ENCODE data around the gene TXNRD1. TPM values are rescaled to one million over a fixed set of nuclear protein-coding genes. Genes with fewer than 3 reads are reported as not detected.

TXNRD1 gene
- total and polyA plus RNA-seq, 4 donors: 48.3 to 81.6 (median 65.4) TPM

DNA sequence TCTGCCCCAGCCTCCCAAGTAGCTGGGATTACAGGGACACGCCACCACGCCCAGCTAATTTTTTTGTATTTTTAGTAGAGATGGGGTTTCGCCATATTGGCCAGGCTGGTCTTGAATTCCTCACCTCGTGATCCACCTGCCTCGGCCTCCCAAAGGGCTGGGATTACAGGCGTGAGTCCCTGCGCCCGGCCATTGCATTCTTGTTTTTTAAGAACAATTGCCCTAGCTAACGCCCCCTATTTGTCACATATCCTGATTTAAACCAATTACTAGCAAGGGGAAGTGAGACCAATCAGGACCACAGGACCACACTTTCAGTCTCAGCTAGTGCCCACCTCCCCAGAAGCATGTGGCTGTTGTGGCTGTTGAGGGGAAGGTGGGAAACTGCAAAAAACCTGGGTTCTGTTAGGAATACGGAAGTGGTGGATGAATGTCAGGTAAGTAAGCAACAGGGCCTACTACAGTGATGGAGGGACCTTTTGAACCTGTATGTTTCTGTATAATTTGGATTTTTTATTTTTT, 39.8 kb upstream of the TXNRD1 start:
- Histone ChIP-seq H3K9me3 (ENCODE audit: control insufficient read depth, insufficient read depth, low read length) (no peaks in the 10 kb centered on the region), H3K27ac (ENCODE audit: low read depth, low read length) (no peak overlapping the region), H3K27me3 (ENCODE audit: control insufficient read depth, insufficient read depth, low read length) (no peaks in the 10 kb centered on the region), H3K4me3 (ENCODE audit: low read depth, low read length) (no peak overlapping the region), H3K36me3 (ENCODE audit: control insufficient read depth, insufficient read depth, low read length) (no peaks in the 10 kb centered on the region), H3K4me1 (ENCODE audit: control insufficient read depth, insufficient read depth, low read length) (peaks cover 6% of the 10 kb centered on the region)
- DNase-seq (ENCODE audit: low read depth in 4 of 6, low spot score in 6 of 6): no peak
- 85% methylated on average over 8 of the region's 10 CpGs for WGBS (ENCODE audit: insufficient coverage)

DNA sequence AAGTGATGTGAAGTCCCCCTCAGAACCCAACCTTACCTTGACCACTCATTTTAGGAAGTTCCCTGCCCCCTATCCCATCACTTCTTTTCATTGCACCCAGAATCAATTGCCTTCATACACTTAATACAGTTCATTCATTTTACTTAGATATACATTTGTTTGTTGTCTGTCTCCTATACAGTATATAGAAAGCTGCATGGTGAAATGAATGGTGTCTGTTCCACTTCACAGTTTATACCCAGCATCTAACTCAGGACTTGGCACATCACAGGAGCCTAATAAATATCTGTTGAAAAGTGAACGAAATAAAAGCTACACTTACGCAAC, 38.3 kb upstream of the TXNRD1 start:
- WGBS (ENCODE audit: insufficient coverage): no CpG with 5 or more reads among the region's 2 CpGs
- Histone ChIP-seq H3K4me3 (ENCODE audit: low read depth, low read length) (no peak overlapping the region), H3K27ac (ENCODE audit: low read depth, low read length) (no peak overlapping the region), H3K27me3 (ENCODE audit: control insufficient read depth, insufficient read depth, low read length) (no peaks in the 10 kb centered on the region), H3K9me3 (ENCODE audit: control insufficient read depth, insufficient read depth, low read length) (no peaks in the 10 kb centered on the region), H3K4me1 (ENCODE audit: control insufficient read depth, insufficient read depth, low read length) (peaks cover 6% of the 10 kb centered on the region), H3K36me3 (ENCODE audit: control insufficient read depth, insufficient read depth, low read length) (no peaks in the 10 kb centered on the region)
- no peak for DNase-seq (ENCODE audit: low read depth in 4 of 6, low spot score in 6 of 6)

DNA sequence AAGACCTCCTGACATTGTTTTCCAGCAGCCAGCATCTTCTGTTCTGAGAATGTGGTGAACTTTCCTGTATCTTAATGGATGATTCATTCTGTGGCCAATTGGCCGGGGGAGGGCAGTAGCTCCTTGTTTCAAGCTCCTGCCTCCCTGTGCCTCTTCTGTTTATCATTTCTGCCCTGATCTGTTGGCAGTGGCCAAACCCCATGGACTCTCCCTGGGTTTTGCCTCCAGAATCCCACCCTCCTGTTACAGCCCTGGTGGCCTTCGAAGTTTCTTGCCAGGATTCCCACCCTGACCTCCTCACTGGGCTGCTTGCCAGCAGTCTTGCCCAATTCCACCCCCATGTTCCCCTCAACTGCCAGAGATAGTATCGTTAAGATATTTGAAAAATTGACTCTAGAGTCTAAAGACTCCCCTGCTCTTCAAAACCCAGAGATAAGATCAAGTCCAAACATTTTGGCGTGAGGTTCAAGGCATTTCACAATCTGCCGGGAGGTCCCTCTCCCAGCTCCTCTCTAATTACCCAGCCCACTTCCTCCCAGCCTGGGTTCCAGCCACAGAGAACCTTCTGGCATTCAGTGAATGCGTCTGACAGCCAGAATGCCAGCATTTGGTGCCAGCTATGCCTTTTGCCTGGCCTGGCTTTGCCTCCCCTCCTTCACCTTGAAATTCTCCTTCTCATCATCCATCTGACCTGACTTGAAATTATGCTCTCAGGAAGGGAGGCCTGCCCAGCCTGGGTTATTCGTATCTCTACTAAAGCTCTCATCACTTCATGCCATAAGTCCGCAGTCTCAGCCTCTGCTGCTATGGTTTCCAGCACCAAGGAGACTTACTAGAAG, 37.7 kb upstream of the TXNRD1 start:
- peak in 1 of 6 donors; percentile 16 for DNase-seq (ENCODE audit: low read depth in 4 of 6, low spot score in 6 of 6)
- Histone ChIP-seq H3K27ac (ENCODE audit: low read depth, low read length) (no peak overlapping the region), H3K36me3 (ENCODE audit: control insufficient read depth, insufficient read depth, low read length) (no peaks in the 10 kb centered on the region), H3K9me3 (ENCODE audit: control insufficient read depth, insufficient read depth, low read length) (no peaks in the 10 kb centered on the region), H3K4me1 (ENCODE audit: control insufficient read depth, insufficient read depth, low read length) (peaks cover 6% of the 10 kb centered on the region), H3K27me3 (ENCODE audit: control insufficient read depth, insufficient read depth, low read length) (no peaks in the 10 kb centered on the region), H3K4me3 (ENCODE audit: low read depth, low read length) (no peak overlapping the region)
- WGBS (ENCODE audit: insufficient coverage): 76% methylated on average over 5 of the region's 8 CpGs

DNA sequence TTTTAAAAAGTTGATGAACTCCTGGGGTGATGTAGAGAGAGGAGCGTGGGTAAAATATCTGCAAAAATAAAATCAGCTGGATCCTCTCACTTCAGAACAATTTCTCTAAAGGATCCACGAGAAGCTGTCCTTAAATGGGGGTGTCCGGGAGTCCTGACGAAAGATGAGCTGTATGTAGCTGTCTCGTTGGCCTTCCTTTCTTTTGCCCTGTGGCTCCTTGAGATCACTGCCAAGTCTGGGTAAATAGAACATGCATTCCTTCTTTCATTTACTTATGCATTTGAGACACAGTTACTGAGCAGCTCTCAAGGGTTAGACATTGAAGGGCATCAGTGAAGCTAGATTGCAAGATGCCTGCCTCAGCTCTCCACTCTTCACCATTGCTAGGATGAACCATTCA, 35.2 kb upstream of the TXNRD1 start:
- Histone ChIP-seq H3K27me3 (ENCODE audit: control insufficient read depth, insufficient read depth, low read length) (no peaks in the 10 kb centered on the region), H3K9me3 (ENCODE audit: control insufficient read depth, insufficient read depth, low read length) (no peaks in the 10 kb centered on the region), H3K4me3 (ENCODE audit: low read depth, low read length) (no peak overlapping the region), H3K27ac (ENCODE audit: low read depth, low read length) (no peak overlapping the region), H3K4me1 (ENCODE audit: control insufficient read depth, insufficient read depth, low read length) (peaks cover 6% of the 10 kb centered on the region), H3K36me3 (ENCODE audit: control insufficient read depth, insufficient read depth, low read length) (no peaks in the 10 kb centered on the region)
- WGBS (ENCODE audit: insufficient coverage): no CpG with 5 or more reads among the region's 5 CpGs
- no peak for DNase-seq (ENCODE audit: low read depth in 4 of 6, low spot score in 6 of 6)

DNA sequence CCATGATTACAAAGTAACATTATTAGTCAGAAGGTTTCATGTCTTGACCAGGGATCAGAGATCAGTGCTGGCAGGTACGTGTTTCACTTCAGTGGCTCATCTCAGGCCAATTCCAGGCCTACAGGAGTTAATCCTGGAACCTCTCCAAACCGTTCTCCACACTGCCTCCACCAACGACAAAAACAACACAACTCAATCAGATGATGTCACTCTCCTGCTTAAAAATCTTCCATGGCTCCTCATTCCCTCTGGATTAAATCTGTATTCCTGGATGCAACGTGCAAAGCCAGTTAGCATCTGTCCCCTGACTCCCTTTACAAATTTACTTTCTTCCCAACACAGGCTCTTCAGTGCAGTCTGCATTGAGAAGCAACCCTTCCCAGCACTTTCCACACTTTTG, 34.3 kb upstream of the TXNRD1 start:
- DNase-seq (ENCODE audit: low read depth in 4 of 6, low spot score in 6 of 6): no peak
- H3K4me3 ChIP-seq (ENCODE audit: low read depth, low read length): no peak overlapping the region
- no peaks in the 10 kb centered on the region for H3K36me3 ChIP-seq (ENCODE audit: control insufficient read depth, insufficient read depth, low read length)
- no peaks in the 10 kb centered on the region for H3K9me3 ChIP-seq (ENCODE audit: control insufficient read depth, insufficient read depth, low read length)
- H3K27ac ChIP-seq (ENCODE audit: low read depth, low read length): no peak overlapping the region
- H3K27me3 ChIP-seq (ENCODE audit: control insufficient read depth, insufficient read depth, low read length): no peaks in the 10 kb centered on the region
- WGBS (ENCODE audit: insufficient coverage): 32% methylated on average over 4 of the region's 4 CpGs
- H3K4me1 ChIP-seq (ENCODE audit: control insufficient read depth, insufficient read depth, low read length): peaks cover 6% of the 10 kb centered on the region

DNA sequence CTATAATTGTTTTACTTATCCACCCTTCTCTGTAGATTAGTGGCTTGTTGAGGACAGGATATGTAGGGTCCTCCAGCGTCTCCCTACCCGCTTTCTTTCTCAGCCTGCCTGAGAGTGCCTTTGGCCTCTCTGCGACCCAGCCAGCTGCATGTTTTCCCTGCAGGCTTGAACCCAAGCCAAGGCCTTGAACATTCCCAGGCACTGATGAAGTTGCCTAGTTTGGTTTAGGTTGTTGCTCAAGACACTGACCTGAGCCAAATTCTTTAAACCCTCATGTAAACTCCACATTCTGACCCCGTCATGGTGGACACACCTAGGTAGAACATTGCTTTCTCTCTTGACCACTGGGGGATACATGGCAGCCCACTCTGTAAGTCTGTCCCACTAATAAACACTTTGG, 33.4 kb upstream of the TXNRD1 start:
- H3K36me3 ChIP-seq (ENCODE audit: control insufficient read depth, insufficient read depth, low read length): no peaks in the 10 kb centered on the region
- H3K4me3 ChIP-seq (ENCODE audit: low read depth, low read length): no peak overlapping the region
- DNase-seq (ENCODE audit: low read depth in 4 of 6, low spot score in 6 of 6): no peak
- H3K27me3 ChIP-seq (ENCODE audit: control insufficient read depth, insufficient read depth, low read length): no peaks in the 10 kb centered on the region
- H3K27ac ChIP-seq (ENCODE audit: low read depth, low read length): no peak overlapping the region
- H3K4me1 ChIP-seq (ENCODE audit: control insufficient read depth, insufficient read depth, low read length): peaks cover 6% of the 10 kb centered on the region
- no peaks in the 10 kb centered on the region for H3K9me3 ChIP-seq (ENCODE audit: control insufficient read depth, insufficient read depth, low read length)
- 100% methylated on average over 1 of the region's 4 CpGs for WGBS (ENCODE audit: insufficient coverage)

DNA sequence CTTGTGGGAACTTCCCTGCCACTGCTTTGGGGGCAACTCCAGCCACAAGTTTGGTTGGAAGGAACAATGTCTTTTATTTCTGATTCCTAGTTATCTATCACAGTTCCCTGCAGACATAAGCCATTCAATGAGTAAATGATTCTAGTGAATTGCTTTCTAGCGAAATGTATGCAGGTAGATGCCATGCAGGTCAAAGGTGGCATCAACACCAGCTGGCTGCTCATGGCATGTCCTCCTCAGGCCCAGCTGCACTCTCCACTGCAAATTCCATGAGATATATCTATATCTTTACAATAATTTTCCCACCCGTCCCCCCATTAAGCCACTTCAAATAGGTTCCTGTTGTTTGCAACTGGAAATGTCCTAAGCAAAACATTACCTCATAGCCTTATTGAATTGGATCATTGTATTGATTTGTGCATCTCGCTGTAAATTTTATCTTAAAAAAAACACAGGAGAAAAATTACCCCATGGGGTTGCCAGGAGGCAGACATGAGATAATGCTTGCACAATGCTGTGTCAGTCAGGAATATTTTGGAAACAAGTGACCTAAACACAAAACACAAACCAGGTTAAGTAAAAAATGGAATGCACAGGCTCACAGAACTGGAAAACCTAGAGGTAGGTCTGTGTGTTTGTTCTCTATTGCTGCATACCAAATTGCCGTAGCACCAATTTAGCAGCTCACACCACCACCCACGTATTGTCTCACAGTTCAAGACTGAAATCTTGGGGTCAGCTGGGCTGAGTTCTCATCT, 32.8 kb upstream of the TXNRD1 start:
- Histone ChIP-seq H3K27ac (ENCODE audit: low read depth, low read length) (no peak overlapping the region), H3K36me3 (ENCODE audit: control insufficient read depth, insufficient read depth, low read length) (no peaks in the 10 kb centered on the region), H3K4me1 (ENCODE audit: control insufficient read depth, insufficient read depth, low read length) (peaks cover 3% of the 10 kb centered on the region), H3K27me3 (ENCODE audit: control insufficient read depth, insufficient read depth, low read length) (no peaks in the 10 kb centered on the region), H3K4me3 (ENCODE audit: low read depth, low read length) (no peak overlapping the region), H3K9me3 (ENCODE audit: control insufficient read depth, insufficient read depth, low read length) (peaks cover 4% of the 10 kb centered on the region)
- DNase-seq (ENCODE audit: low read depth in 4 of 6, low spot score in 6 of 6): no peak
- 100% methylated on average over 1 of the region's 5 CpGs for WGBS (ENCODE audit: insufficient coverage)

DNA sequence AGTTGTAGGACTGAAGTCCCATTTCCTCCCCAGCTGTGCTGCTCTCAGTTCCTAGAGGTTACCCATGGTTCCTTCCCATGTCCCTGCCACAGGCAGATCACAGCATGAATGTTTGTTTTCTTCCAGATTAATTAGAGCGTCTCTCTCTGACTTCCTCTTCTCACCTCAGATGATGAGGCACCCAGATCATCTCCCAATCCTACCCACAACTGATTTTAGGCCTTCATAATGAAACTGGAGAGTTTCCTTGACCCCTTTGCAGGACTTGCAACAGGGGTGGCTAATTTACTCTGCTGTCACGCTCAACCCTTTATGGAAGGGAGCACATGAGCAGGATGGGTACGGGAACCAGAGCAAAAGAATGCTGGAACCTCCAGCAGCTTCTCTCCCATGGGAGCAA, 32.1 kb upstream of the TXNRD1 start:
- no peak for DNase-seq (ENCODE audit: low read depth in 4 of 6, low spot score in 6 of 6)
- Histone ChIP-seq H3K4me1 (ENCODE audit: control insufficient read depth, insufficient read depth, low read length) (no peaks in the 10 kb centered on the region), H3K27ac (ENCODE audit: low read depth, low read length) (no peak overlapping the region), H3K4me3 (ENCODE audit: low read depth, low read length) (no peak overlapping the region), H3K9me3 (ENCODE audit: control insufficient read depth, insufficient read depth, low read length) (peaks cover 5% of the 10 kb centered on the region), H3K36me3 (ENCODE audit: control insufficient read depth, insufficient read depth, low read length) (no peaks in the 10 kb centered on the region), H3K27me3 (ENCODE audit: control insufficient read depth, insufficient read depth, low read length) (no peaks in the 10 kb centered on the region)
- WGBS (ENCODE audit: insufficient coverage): 81% methylated on average over 2 of the region's 3 CpGs

DNA sequence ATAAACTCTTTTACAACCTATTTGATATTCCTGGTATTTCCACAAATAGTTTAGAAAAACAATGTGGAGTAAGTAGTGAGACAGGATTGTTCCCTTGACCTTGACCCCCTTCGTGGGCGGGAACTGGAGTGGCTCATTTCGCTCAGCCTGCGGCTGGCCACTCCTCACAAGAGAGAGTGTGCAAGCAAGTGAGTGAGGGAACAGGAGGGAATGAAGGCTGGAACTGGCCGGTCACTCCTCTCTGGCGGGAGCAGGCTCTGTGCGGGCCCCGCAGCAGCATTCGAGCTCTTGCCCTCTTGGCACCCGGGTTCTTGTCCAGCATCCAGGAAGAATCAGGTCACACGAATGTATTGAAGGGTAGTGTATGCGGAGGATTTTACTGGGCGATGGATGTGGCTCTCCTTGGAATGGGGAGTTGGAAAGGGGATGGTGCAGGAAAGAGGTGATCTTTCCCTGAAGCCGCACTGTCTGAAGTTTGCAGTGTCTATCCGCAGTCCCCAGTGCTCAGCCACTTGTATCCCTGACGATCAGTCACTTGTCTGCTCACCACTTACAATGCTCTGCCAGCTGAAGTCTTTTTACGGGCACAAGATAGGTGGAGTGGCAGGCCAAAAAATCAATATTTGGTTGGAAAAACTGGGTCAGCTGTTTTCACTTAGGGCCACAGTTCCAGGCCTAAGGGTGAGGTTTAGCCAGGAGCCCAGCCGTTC, 28.0 kb upstream of the TXNRD1 start:
- over 99% methylated on average over 12 of the region's 18 CpGs for WGBS (ENCODE audit: insufficient coverage)
- no peaks in the 10 kb centered on the region for H3K4me1 ChIP-seq (ENCODE audit: control insufficient read depth, insufficient read depth, low read length)

More for the DNA sequence above, 28.0 kb upstream of the TXNRD1 start:
- Histone ChIP-seq H3K27me3 (ENCODE audit: control insufficient read depth, insufficient read depth, low read length) (no peaks in the 10 kb centered on the region), H3K27ac (ENCODE audit: low read depth, low read length) (no peak overlapping the region), H3K4me3 (ENCODE audit: low read depth, low read length) (no peak overlapping the region), H3K36me3 (ENCODE audit: control insufficient read depth, insufficient read depth, low read length) (no peaks in the 10 kb centered on the region), H3K9me3 (ENCODE audit: control insufficient read depth, insufficient read depth, low read length) (peaks cover 5% of the 10 kb centered on the region)
- DNase-seq (ENCODE audit: low read depth in 4 of 6, low spot score in 6 of 6): no peak

All from spinal cord (tissue), 10 donors.